H1 (cell line): ENCODE results near the gene FAM111A. TPM values are rescaled to one million over a fixed set of nuclear protein-coding genes. Genes with fewer than 3 reads are reported as not detected.
"Not testable (repeated sequence)": the region's sequence is repeated elsewhere in the genome, so short reads cannot be mapped to it uniquely, and the experiment has no call there.

ENCODE experiments used
- CTCF ChIA-PET: fragments of 300-600 bp; sonication (Branson Sonifier 250); formaldehyde crosslinking; loops from one replicate; lab custom pipeline; 2021; ENCODE audit not compliant: partially characterized antibody; lab: Charles Lee
- POLR2A ChIA-PET: fragments of 300-600 bp; sonication (Branson Sonifier 250); formaldehyde crosslinking; loops from one replicate; lab custom pipeline; 2021; ENCODE audit warnings: inconsistent platforms; ENCODE audit not compliant: partially characterized antibody; lab: Charles Lee
- DNase-seq, 2 experiments: peaks; one replicate each; pipeline versions ENCODE4 v3.0.0 to v3.0.0-alpha.2; 2010 to 2022; ENCODE audit warnings: low spot score in 2 of 2, low read depth in 1 of 2, mixed read lengths in 1 of 2
- FAIRE-seq: peaks from 2 replicates; lab custom pipeline; 2011; peaks lifted over from hg19 to GRCh38; lab: Jason Lieb, UNC
- H2AFZ ChIP-seq: 2 replicates; pipeline ENCODE4 v1.8.1; 2012; ENCODE audit warnings: low read length, inconsistent platforms
- H2AK5ac ChIP-seq: 2 replicates; pipeline ENCODE4 v1.6.1; 2013; ENCODE audit warnings: low read depth, low read length
- H2BK120ac ChIP-seq: replicated peaks from 2 replicates; pipeline ENCODE3; 2013; ENCODE audit warnings: low read depth, low read length, inconsistent platforms
- H2BK12ac ChIP-seq: 2 replicates; pipeline ENCODE4 v1.6.1; 2013; ENCODE audit warnings: low read depth, low read length
- H2BK15ac ChIP-seq: 2 replicates; pipeline ENCODE4 v1.6.1; 2013; ENCODE audit warnings: low read length
- H2BK20ac ChIP-seq: 2 replicates; pipeline ENCODE4 v1.6.1; 2013; ENCODE audit warnings: low read length
- H2BK5ac ChIP-seq: 2 replicates; pipeline ENCODE4 v1.6.1; 2013; ENCODE audit warnings: low read depth, low read length
- H3K14ac ChIP-seq: 2 replicates; pipeline ENCODE4 v1.6.1; 2013; ENCODE audit warnings: inconsistent platforms; ENCODE audit not compliant: insufficient read length
- H3K18ac ChIP-seq: 2 replicates; pipeline ENCODE4 v1.6.1; 2013; ENCODE audit warnings: low read length; ENCODE audit errors: extremely low read depth
- H3K23ac ChIP-seq: 2 replicates; pipeline ENCODE4 v1.6.1; 2013; ENCODE audit warnings: inconsistent platforms; ENCODE audit not compliant: insufficient read length
- H3K23me2 ChIP-seq: 2 replicates; pipeline ENCODE4 v1.6.1; 2013; ENCODE audit warnings: low read depth, low read length
- H3K27ac ChIP-seq: 2 replicates; pipeline ENCODE4 v1.6.1; 2011; ENCODE audit warnings: low read depth, low read length, inconsistent platforms
- H3K27me3 ChIP-seq, 4 experiments: replicated peaks in 1 of 4; 1 replicate in 1 of 4; 2 replicates in 3 of 4; pipeline versions ENCODE4 v1.6.1 to v1.8.1; 2011 to 2013; ENCODE audit warnings: low read length in 3 of 4, mild to moderate bottlenecking in 3 of 4, inconsistent platforms in 2 of 4, mixed read lengths in 2 of 4, moderate library complexity in 1 of 4; ENCODE audit not compliant: control insufficient read depth in 3 of 4, insufficient read depth in 3 of 4; ENCODE audit errors: extremely low read depth in 1 of 4
- H3K36me3 ChIP-seq, 4 experiments: 2 replicates each; pipeline versions ENCODE4 v1.6.1 to v1.8.1; 2011 to 2013; ENCODE audit warnings: mild to moderate bottlenecking in 4 of 4, low read length in 3 of 4, moderate library complexity in 2 of 4, control low read depth in 1 of 4, inconsistent platforms in 1 of 4; ENCODE audit not compliant: insufficient read depth in 4 of 4, control insufficient read depth in 2 of 4
- H3K4ac ChIP-seq: replicated peaks from 2 replicates; pipeline ENCODE3; 2013; ENCODE audit warnings: low read length, low read depth, mixed read lengths, inconsistent platforms; ENCODE audit not compliant: insufficient read length
- H3K4me1 ChIP-seq, 4 experiments: replicated peaks in 1 of 4; 1 replicate in 1 of 4; 2 replicates in 3 of 4; pipeline versions ENCODE4 v1.6.1 to v1.8.1; 2011 to 2013; ENCODE audit warnings: low read length in 3 of 4, inconsistent platforms in 2 of 4, mixed read lengths in 1 of 4; ENCODE audit not compliant: insufficient read depth in 4 of 4, control insufficient read depth in 3 of 4
- H3K4me2 ChIP-seq, 2 experiments: 2 replicates each; pipeline versions ENCODE4 v1.6.1 to v1.8.1; 2011 to 2013; ENCODE audit warnings: low read depth in 2 of 2, low read length in 2 of 2, control low read depth in 1 of 2, inconsistent platforms in 1 of 2, mild to moderate bottlenecking in 1 of 2; ENCODE audit not compliant: insufficient read depth in 1 of 2
- H3K4me3 ChIP-seq, 4 experiments: fragments of 200-600, 300-600 bp in 1 of 4; sonication (generic), shearing (Covaris generic), sonication (Bioruptor Twin) in 1 of 4; 2 replicates each; pipeline versions ENCODE4 v1.5.1 to v1.8.1; 2011 to 2016; ENCODE audit warnings: low read length in 4 of 4, low read depth in 3 of 4, control low read depth in 2 of 4, inconsistent platforms in 2 of 4, mild to moderate bottlenecking in 2 of 4, mixed read lengths in 1 of 4, moderate library complexity in 1 of 4; ENCODE audit not compliant: insufficient read depth in 2 of 4; ENCODE audit errors: extremely low read depth in 1 of 4
- H3K56ac ChIP-seq: replicated peaks from 2 replicates; pipeline ENCODE3; 2013; ENCODE audit warnings: low read depth, mild to moderate bottlenecking, mixed read lengths, low read length, inconsistent platforms; ENCODE audit not compliant: insufficient read length
- H3K79me1 ChIP-seq: 2 replicates; pipeline ENCODE4 v1.6.1; 2013; ENCODE audit warnings: low read depth, low read length, control low read depth
- H3K79me2 ChIP-seq, 2 experiments: 2 replicates each; pipeline versions ENCODE4 v1.6.1 to v1.8.1; 2012 to 2013; ENCODE audit warnings: low read length in 2 of 2, mild to moderate bottlenecking in 2 of 2, inconsistent platforms in 1 of 2; ENCODE audit not compliant: insufficient read depth in 2 of 2, control insufficient read depth in 1 of 2
- H3K9ac ChIP-seq, 4 experiments: replicated peaks in 1 of 4; 1 replicate in 1 of 4; 2 replicates in 3 of 4; pipeline versions ENCODE4 v1.6.1 to v1.8.1; 2011 to 2013; ENCODE audit warnings: low read depth in 3 of 4, low read length in 3 of 4, control low read depth in 2 of 4, mild to moderate bottlenecking in 2 of 4, moderate library complexity in 2 of 4, inconsistent platforms in 1 of 4; ENCODE audit errors: extremely low read depth in 1 of 4
- H3K9me3 ChIP-seq, 2 experiments: 2 replicates each; pipeline versions ENCODE4 v1.6.1 to v1.8.1; 2012 to 2013; ENCODE audit warnings: mild to moderate bottlenecking in 2 of 2, moderate library complexity in 2 of 2, control low read depth in 1 of 2, inconsistent platforms in 1 of 2, low read depth in 1 of 2, low read length in 1 of 2, mixed read lengths in 1 of 2; ENCODE audit not compliant: insufficient read depth in 2 of 2
- H4K20me1 ChIP-seq, 2 experiments: replicated peaks in 1 of 2; 2 replicates each; pipeline versions ENCODE3 to v1.8.1; 2011 to 2013; ENCODE audit warnings: inconsistent platforms in 2 of 2, low read length in 2 of 2, mild to moderate bottlenecking in 1 of 2; ENCODE audit not compliant: insufficient read depth in 2 of 2, control insufficient read depth in 1 of 2
- H4K5ac ChIP-seq: 2 replicates; pipeline ENCODE4 v1.6.1; 2013; ENCODE audit warnings: low read length, low read depth, mixed read lengths, inconsistent platforms; ENCODE audit not compliant: insufficient read length
- H4K8ac ChIP-seq: 2 replicates; pipeline ENCODE4 v1.8.0; 2013; ENCODE audit warnings: mild to moderate bottlenecking, moderate library complexity, low read length, inconsistent platforms; ENCODE audit not compliant: insufficient read depth; ENCODE audit errors: extremely low read depth
- H4K91ac ChIP-seq: replicated peaks from 2 replicates; pipeline ENCODE3; 2013; ENCODE audit warnings: low read length, mixed read lengths, inconsistent platforms; ENCODE audit not compliant: insufficient read length
- polyA plus RNA-seq, 7 experiments: library from polyadenylated mRNA; depleted of rRNA in 3 of 7; stranded (reverse) in 5 of 7; unstranded in 2 of 7; fragments of >200 nt in 5 of 7; fragments of 200-250 nt in 2 of 7; gene quantifications; 1 replicate in 5 of 7; 2 replicates in 1 of 7; 4 replicates in 1 of 7; pipeline versions ENCODE4 v1.2.1 to v1.2.3, GENCODE V29; 2011 to 2013; ENCODE audit warnings: missing spikeins in 2 of 7, mixed read lengths in 2 of 7
- total RNA-seq: library from RNA; stranded (reverse); fragmentation: NEBNext Ultra II Directional; extraction: Animal tissue kit (Norgen Biotek cat#: 25700); gene quantifications from 2 replicates; pipeline ENCODE4 v1.2.1, GENCODE V29; 2021

FAM111A gene
- total and polyA plus RNA-seq, 2 of the 8 experiments (the other 6 are each of a cell fraction or from before 2014, with no cell fraction given): 10.2 to 29.9 TPM

- H2BK12ac ChIP-seq, H3K27ac ChIP-seq, H2AK5ac ChIP-seq, H3K79me2 ChIP-seq, H3K14ac ChIP-seq, H3K56ac ChIP-seq, H4K8ac ChIP-seq, H2BK5ac ChIP-seq, H4K5ac ChIP-seq, H2AFZ ChIP-seq, H2BK120ac ChIP-seq, H3K23ac ChIP-seq, H3K4ac ChIP-seq, H3K36me3 ChIP-seq, H2BK15ac ChIP-seq, H2BK20ac ChIP-seq, H3K23me2 ChIP-seq, H3K18ac ChIP-seq, H3K27me3 ChIP-seq, H4K91ac ChIP-seq, H3K79me1 ChIP-seq, H4K20me1 ChIP-seq, H3K9me3 ChIP-seq, H3K9ac ChIP-seq, DNase-seq: not testable (repeated sequence)
- H3K4me2 ChIP-seq: peak overlapping the region; percentile 34 to 49; a peak in 3 of 4 replicates
- H3K4me3 ChIP-seq: peak overlapping the region in 1 of 4 experiments; percentile 2; a peak in 1 of 8 replicates
- FAIRE-seq: peak; percentile 84
- ChIA-PET POLR2A (interaction anchor here (0.6 to 1.2 kb wide), 3 partner anchors 47 to 252 kb away, joined by 3 read pairs; no protein-coding TSS in a partner anchor), CTCF (interaction anchor here (1.1 to 1.5 kb wide), 4 partner anchors 9 to 170 kb away, joined by 3 to 5 read pairs (median 3); no protein-coding TSS in a partner anchor)
- peaks cover 0 to 12% (median 11%) of the 10 kb centered on the region in 4 experiments; a peak in 5 of 7 replicates for H3K4me1 ChIP-seq
These were observed 49.1 kb upstream of the FAM111A start for GRCh38 chr11:59093576-59093975.
